KBM-7 (cell line): Measurements from ENCODE around the gene IQSEC3.
"Not testable (repeated sequence)": the region's sequence is repeated elsewhere in the genome, so short reads cannot be mapped to it uniquely, and the experiment has no call there.

Experiments
- DNase-seq: peaks from one replicate; pipeline ENCODE4 v3.0.0-alpha.2; 2015
- in situ Hi-C: fragments of 300-500 bp; cut with MboI; formaldehyde crosslinking; loops from 2 replicates; pipeline ENCODE4 v1.14.3; 2020; ENCODE audit warnings: low sequenced_read_pairs, low pct_unique_long_range_greater_than_20kb, mixed read lengths

The IQSEC3 gene

GRCh38 chr12:184811-185575 is 118.4 kb downstream of the IQSEC3 start:
- no peak for DNase-seq
- in situ Hi-C loops = no loop called here

- no peak for DNase-seq
- in situ Hi-C loops = no loop called here
Observed at GRCh38 chr12:185576-185955, 119.0 kb downstream of the IQSEC3 start.

DNA sequence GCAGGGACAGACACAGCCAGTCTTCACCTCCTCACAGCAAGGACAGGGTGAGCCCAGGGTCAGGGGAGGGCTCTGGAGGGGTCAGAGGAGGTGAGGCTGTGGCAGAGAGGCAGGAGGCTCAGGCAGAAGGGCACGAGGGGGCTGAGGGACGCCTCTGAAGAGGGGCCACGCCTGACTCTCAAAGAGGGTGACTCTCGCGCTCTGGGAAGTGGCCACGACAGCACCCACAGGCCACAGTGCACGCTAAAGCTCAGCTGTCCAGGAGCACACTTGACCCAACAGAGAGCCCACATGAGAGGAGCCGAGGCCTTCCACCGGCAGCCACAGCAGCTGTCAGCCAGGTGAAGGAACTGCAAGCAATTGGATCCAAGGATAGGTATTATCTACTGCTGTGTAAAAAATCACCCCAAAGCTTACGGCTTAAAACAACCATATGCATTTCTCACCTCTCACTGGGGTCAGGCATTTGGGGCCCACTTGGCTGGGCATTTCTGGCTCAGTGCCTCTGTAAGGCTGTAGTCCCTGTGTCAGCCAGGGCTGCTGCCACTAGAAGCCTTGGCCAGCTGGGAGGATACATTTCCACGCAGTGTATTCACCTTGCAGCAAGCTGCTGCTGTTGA is 119.5 kb downstream of the IQSEC3 start:
- in situ Hi-C loops = no loop called here
- no peak for DNase-seq

DNA sequence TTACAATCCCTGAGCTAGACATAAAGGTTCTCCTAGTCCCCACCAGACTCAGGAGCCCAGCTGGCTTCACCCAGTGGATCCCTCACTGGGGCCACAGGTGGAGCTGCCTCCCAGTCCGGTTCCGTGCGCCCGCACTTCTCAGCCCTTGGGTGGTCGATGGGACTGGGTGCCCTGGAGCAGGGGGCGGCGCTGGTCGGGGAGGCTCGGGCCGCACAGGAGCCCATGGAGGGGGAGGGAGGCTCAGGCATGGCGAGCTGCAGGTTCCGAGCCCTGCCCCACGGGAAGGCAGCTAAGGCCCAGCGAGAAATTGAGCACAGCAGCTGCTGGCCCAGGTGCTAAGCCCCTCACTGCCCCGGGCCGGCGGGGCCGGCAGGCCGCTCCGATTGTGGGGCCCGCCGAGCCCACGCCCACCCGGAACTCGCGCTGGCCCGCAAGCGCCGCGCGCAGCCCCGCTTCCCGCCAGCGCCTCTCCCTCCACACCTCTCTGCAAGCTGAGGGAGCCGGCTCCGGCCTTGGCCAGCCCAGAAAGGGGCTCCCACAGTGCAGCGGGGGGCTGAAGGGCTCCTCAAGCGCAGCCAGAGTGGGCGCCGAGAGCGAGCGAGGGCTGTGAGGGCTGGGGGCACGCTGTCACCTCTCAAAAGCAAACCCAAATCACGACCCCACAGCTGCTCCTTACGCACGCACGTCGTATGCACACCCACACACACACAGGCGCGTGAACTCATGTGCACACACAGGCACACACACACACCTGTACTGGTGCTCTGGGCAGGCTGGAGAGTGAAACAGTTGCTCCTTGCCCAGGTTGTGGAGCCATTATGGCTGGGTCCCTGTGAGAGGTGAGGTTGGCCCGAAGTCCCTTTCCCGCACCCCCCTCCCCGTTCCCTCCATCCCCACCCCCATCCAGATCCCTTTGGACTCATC is 121.7 kb downstream of the IQSEC3 start:
- DNase-seq = not testable (repeated sequence)

DNA sequence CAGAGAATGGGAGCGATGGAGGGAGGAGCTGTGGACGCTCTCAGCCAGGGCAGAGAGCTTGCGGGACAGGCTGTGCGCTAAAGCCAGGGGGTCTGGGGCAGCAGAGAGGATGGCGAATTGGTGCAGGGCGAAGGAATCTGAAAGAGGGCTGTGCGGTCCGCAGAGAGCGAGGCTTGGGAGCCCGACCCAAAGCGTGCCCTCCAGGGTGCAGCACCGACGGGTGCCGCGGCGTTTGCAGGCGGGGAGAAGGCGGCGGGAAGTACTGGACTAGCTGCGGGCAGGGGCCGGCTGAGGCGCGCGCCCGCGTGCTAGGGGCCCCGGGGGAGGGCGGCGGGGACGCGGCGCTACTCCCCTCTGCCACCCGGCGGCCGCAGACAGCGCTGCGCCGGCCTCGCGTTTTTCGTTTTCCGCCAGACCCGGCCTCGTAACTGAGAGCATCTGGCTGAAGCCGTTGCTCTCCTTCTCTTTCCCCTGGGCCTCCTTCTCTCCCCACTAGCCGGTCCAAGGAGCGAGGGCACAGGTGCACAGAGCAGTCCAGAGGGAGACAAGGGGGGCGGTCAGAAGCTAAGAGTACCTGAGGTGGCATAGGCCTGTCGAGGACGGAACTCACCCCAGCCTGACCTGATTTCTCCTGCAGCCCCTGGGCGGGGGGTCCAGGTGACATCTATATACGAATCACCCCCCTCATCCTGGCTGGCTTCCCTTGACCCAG is 122.5 kb downstream of the IQSEC3 start:
- DNase-seq = peak; percentile 68
- in situ Hi-C loops = no loop called here

More for the DNA sequence above, 121.7 kb downstream of the IQSEC3 start:
- in situ Hi-C loops = not testable (repeated sequence)

DNA sequence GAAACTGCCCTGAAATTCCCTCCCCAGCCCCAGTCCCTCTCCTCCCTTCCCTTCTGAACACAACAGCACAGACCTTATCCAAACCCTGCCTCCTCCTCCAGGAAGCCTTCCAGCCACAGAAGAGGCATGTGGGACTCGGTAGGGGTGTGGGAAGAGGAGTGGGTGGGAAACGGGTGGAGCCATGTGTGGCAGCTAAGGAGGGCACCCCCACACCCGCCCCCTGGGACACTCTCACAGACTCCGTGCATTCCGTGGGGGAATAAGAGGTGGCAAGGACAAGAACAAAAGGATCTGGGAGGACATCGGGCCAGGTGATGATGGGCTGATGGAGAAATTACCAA is 123.0 kb downstream of the IQSEC3 start:
- no peak for DNase-seq
- in situ Hi-C loops = no loop called here

- DNase-seq = no peak
- in situ Hi-C loops = no loop called here
Observed at GRCh38 chr12:190881-191280, 124.3 kb downstream of the IQSEC3 start.

- DNase-seq = no peak
- in situ Hi-C loops = no loop called here
Observed at GRCh38 chr12:191541-191940, 125.0 kb downstream of the IQSEC3 start.

DNA sequence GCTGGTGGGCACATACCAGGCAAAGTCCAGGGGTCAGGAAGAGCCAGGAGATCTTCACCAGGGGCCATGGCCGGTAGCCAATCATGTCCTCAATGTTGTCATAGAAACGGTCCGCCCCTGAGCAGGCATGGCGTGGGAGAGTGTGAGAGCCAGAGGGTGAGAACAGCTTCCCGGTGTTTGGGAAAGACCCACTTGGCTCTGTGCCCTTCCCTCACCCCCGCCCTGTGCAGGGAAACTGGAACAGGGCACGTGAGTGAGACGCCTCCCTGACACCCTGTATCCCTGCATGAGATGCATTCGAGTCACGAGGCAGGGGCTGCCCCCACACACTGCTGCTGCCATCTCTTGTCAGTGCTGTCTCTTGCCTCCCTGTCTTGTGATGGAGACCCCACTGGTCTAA is 126.7 kb downstream of the IQSEC3 start:
- DNase-seq = no peak
- in situ Hi-C loops = no loop called here

GRCh38 chr12:194276-194675 is 127.7 kb downstream of the IQSEC3 start:
- no peak for DNase-seq
- in situ Hi-C loops = no loop called here

GRCh38 chr12:195156-195555 is 128.6 kb downstream of the IQSEC3 start:
- in situ Hi-C loops = no loop called here
- no peak for DNase-seq

GRCh38 chr12:195951-196350 is 129.4 kb downstream of the IQSEC3 start:
- no peak for DNase-seq
- in situ Hi-C loops = no loop called here

- in situ Hi-C loops = no loop called here
- DNase-seq = no peak
Observed at GRCh38 chr12:196436-196835, 129.9 kb downstream of the IQSEC3 start.

- in situ Hi-C loops = no loop called here
- no peak for DNase-seq
Observed at GRCh38 chr12:197347-197746, 130.8 kb downstream of the IQSEC3 start.

GRCh38 chr12:197911-198695 is 131.5 kb downstream of the IQSEC3 start:
- in situ Hi-C loops = no loop called here
- DNase-seq = no peak

DNA sequence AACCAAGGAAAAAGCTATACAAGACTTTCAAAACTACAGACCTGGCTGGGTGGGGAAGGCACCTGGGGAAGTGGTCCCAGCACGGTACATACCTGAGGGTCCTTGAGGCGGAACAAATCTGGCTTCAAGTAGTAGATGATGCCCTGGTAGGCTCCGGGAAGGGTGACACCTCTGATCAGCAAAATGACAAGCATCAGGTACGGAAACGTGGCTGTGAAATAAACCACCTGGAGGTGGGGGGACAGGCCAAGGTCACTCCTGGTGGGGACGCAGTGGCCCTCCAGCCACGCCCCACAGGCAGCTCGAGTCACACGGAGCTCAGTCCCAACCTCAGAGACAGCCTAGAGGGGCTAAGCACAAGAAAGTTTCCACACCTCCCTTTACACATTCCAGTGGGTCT is 132.1 kb downstream of the IQSEC3 start:
- in situ Hi-C loops = no loop called here
- DNase-seq = no peak

DNA sequence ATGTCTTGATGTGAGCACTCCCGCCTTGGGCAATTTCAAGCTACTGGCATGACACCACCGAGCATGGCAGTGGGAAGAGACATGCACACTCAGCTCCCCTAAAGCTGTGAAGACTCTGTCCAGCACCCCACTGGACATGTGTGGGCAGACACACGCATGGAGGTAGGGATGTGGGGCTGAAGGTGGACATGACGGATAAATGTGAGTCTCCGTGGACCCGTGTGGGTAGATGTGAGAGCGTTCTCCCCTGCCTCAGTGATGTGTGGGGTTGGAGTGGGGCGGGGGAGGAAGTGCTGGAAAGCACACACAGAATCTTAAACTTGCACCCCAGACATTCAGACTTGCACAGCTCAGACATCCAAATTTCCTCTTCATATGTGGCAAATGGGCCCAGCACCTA is 134.8 kb downstream of the IQSEC3 start:
- no peak for DNase-seq
- in situ Hi-C loops = no loop called here

DNA sequence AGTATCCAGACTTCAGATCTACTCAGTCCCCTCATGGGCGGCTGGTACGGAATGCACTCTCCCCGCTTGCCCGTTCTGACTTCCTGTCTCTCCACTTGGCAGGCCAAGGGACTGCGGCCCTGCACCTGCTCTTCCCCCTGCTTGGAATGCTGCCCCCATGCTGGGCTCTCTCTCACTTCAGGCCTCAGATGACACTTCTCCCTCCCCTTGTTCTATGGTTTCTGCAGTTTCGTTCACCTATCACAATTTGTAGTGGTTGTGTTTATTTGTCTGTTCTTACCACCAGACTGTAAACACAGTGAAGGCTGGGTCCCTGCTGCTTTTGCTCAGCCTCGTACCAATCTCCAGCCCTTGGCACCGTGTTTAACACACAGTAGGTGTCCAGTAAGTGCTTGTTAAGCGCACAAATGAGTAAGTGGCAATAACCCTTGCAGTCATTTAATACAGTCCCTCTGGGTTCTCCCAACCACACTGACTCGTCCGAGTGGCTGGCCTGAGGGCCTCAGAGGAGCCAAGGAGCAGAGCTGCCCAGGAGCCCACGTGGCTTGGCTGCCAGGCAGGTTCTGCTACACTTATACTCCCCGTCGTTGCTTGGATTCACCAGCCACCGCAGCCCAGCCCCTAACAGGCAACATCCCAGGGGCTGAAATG is 135.6 kb downstream of the IQSEC3 start:
- in situ Hi-C loops = no loop called here
- no peak for DNase-seq
